Tongue (tissue), 3 donors: Measurements from ENCODE around the gene NUP133. TPM values are rescaled to one million over a fixed set of nuclear protein-coding genes. Genes with fewer than 3 reads are reported as not detected.
"Not testable (repeated sequence)": the region's sequence is repeated elsewhere in the genome, so short reads cannot be mapped to it uniquely, and the experiment has no call there.

ENCODE experiments used
- DNase-seq: peaks from one replicate; pipeline ENCODE4 v3.0.0-alpha.2; 2015
- small RNA-seq: library from RNA; depleted of rRNA; stranded (forward); fragments of <200 nt; gene quantifications from one replicate; pipeline ENCODE3, GENCODE V24; 2014; ENCODE audit warnings: low replicate concordance
- total RNA-seq: library from RNA; depleted of rRNA; stranded (reverse); fragments of >200 nt; gene quantifications from one replicate; pipeline ENCODE4 v1.2.3, GENCODE V29; 2014

NUP133 gene
- total RNA-seq, 1 donor from 2014 or later, result 41.5 TPM

- no peak for DNase-seq
Observed at GRCh38 chr1:229412056-229412455, 96.1 kb downstream of the NUP133 start.

DNA sequence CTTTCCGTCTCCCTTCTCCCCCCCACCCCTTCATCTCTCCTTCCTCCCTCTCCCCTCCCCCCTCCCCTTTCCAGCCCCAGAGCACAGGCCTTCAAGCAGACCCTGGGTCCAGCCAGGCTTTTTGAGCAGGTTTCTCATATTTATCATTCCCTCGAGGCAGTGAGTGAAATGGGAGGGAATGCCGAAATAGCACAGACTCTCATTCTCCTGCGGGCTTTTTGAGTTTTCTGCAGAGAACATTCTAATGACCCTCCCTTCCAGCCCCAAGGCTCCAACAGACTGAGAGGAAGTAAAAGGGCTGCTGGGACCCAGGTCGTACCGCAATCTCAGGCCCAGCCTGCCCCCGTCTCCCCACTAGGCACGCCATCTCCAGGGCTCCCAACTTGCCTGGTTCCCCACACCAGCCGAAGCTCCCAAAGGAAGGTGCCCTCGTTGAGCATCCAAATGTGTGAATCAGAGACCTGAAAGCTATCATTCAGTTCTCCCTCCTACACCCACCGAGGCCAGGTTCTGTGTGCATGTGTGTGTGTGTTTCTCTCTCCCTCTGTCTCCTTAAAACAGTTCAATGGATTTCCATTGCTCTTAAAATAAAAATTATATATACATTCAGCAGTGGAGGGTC is 96.6 kb downstream of the NUP133 start:
- DNase-seq, result no peak

DNA sequence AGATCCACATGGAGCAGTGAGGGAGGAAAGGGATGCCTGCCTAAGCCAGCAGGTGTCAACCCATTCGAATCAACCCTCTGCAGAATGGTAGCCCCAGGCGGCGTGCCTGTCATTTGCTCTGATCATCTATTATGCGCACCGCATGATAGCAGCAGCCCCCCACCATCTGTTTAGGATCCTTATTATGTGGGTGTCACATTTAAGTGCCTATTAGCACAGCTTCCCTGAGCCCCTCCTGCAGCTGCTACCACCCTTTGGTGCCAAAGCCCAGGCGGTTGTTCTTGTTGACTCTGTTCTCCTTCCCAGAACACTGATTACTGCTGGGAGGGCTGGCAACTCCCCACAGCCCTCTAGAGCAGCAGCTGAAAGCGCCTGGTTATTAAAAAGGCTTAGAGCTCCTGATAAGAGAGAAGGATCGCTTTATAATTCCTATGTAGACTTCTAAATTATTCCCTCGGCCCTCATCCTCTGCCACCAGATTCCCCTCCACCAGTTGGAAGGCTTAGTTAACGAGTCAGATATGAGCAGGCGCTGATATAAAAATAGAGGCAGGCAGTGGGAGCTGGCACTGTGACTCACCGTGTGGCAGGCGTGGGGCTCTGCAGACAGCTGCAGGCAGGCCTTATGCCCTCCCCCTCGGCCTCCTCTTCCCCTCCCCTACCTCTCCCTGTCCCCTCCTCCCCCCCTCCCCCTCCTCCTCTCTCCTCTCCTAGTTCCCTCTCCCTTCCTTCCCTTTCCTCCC is 97.3 kb downstream of the NUP133 start:
- DNase-seq, result peak; percentile 92

DNA sequence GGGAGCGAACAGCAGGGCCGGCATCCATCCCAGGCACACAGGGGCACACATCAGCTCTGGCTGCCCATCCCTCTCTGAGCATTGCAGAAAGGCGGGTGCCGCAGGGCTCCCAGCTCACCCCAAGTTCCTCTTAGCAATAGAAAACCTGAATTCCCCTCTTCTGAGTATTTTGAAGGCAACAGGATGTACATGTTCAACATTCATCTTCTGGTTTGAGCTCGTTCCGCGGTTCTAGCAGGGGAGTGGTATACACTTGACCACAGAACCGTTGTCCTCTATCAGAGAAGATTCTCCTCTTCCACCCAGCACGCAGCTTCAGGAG is 97.8 kb downstream of the NUP133 start:
- no peak for DNase-seq

DNA sequence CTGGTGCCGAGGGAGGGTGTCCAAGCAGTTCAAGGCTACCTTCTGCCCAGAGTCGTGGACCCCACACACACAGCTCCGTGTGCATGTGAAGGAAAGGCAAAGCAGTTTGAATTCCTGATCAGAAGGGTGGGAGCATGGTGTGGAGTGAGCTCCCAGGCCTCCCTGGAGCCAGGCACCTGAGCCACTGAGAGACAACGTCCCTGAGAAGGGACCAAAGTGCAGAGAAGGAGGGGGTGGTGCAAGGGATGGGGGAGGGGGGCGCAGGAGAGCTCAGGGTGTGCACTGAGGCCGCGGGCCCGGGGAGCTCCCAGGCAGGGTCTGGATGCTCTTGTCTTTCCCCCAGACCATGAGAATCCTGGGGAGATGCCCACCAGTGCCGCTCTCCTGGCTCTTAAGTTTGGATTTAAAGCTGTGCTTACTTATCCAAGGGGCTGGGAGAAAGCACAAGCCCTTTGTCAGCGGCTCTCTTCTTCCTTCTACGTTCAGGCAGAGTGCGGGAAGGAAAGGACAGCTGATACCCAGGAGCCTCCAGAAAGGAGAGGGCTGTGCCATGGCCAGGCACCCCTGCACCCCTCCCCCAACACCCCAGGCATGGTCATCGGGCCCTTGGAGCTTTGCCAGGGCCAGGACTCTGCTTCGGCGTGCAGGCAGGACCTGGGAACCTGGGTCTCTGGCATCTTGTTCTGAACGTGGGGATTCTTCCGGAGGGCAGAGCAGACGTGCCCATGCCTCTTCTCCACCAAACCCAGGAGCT is 98.3 kb downstream of the NUP133 start:
- peak; percentile 60 for DNase-seq

GRCh38 chr1:229408458-229409037 is 99.6 kb downstream of the NUP133 start:
- DNase-seq, result peak; percentile 87

- peak; percentile 14 for DNase-seq
Observed at GRCh38 chr1:229407206-229408026, 100.7 kb downstream of the NUP133 start.

GRCh38 chr1:229406798-229407197 is 101.3 kb downstream of the NUP133 start:
- peak; percentile 40 for DNase-seq

DNA sequence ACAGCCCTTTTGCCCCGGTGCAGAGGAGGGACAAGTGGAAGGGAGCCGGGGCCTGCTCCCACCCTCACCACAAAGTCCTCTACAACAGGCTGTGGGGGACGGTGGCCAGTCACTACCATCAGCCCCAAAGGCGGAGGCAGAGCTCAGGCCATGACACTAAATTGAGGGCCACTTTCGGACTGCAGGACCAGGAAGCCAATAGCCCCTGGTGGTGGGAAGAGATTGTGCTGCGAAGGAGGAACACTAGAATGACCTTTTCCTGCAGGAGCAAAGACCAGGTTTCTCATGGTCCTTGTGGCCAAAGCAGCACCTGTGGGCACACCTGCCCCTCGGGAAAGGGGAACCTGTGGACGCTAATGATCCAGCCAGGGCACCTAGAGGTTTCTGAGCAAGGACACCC is 104.6 kb downstream of the NUP133 start:
- no peak for DNase-seq

DNA sequence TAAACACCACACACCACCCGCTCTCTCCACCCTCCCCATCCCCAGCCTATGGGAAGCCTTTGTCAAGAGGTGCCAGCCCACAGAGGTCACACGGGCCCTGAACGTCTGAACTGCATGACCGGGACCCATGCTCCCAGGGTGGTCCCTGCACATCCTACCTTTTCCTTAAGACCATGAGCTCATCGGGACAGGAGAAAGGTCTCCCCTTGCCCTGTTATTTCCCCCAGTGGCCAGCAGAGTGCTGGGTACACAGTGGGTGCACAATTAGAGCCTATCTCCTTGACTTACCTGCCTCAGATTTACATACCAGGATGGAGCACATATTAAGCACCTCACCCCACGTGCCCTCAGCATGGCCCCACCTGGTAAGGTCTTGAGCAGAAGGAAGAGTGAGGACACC is 105.1 kb downstream of the NUP133 start:
- no peak for DNase-seq

GRCh38 chr1:229402329-229402728 is 105.8 kb downstream of the NUP133 start:
- DNase-seq, result not testable (repeated sequence)

GRCh38 chr1:229397762-229398161 is 110.4 kb downstream of the NUP133 start:
- no peak for DNase-seq

DNA sequence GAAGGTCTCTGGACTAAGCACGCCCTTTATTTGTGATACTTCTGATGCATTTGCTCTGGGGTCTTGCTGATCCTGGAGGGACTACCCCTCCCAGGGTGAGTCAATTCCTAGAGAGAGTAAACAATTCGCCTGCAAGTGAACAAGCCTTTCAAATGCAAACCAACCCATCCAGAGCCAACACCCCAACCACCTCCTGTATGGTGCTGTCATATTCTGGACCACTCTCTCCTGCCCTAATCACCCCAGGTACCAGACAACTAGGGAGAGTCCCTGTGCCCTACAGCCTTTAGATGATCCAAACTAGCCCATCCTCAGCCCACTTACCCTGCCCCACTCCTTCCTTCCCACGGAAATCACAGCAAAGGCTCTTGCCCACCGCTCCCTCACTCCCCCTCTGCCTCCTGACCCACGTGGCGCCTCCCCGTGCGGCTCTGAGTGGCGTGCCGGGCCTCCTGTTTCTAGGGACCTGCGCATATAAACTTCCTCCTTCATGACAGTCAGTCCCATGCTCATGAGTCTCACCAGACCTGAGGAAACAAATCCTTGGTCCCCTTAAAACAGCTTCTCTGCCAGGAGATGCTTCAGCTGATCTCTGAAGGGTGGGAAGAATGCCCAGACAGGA is 111.4 kb downstream of the NUP133 start:
- no peak for DNase-seq

GRCh38 chr1:229394517-229394916 is 113.6 kb downstream of the NUP133 start:
- not testable (repeated sequence) for DNase-seq

DNA sequence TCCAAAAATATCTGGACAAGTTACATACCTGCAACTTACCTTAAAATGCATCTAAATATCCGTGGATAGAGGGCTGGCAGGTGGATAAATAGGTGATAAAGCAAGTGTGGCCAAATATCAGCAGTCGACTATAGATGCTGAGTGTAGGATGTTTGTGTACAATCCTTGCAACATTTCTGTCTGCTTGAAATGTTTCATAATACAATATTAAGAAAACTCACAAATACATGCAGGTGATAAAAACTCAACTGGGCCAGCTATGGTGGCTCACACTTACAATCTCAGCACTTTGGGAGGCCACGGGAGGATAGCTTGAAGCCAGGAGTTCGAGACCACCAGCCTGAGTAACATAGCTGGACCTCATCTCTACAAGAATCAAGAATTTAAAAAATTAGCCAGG is 115.2 kb downstream of the NUP133 start:
- no peak for DNase-seq

Small RNA genes within 50 kb of the gene (small RNA-seq; reads per million reads assigned to genes)
- not detected for gene RN7SKP276
- gene RNA5SP78, result not detected
- gene RNU4-21P, result not detected

Other genes with a start within 250 kb of the NUP133 start
- gene RAB4A, start 237.2 kb downstream of the NUP133 start, total RNA-seq, result 46.7 TPM
- gene CCSAP, start 165.3 kb downstream of the NUP133 start, total RNA-seq, result 11.0 TPM
- 4,424 TPM for gene ACTA1, start 74.2 kb downstream of the NUP133 start, total RNA-seq
- 22.4 TPM for gene ABCB10, start 50.4 kb upstream of the NUP133 start, total RNA-seq
- gene TAF5L, start 117.8 kb upstream of the NUP133 start, total RNA-seq, result 18.6 TPM
- 11.0 TPM for gene URB2, start 117.9 kb upstream of the NUP133 start, total RNA-seq